ENCODE measurements around the gene MBP.

MBP gene

DNA sequence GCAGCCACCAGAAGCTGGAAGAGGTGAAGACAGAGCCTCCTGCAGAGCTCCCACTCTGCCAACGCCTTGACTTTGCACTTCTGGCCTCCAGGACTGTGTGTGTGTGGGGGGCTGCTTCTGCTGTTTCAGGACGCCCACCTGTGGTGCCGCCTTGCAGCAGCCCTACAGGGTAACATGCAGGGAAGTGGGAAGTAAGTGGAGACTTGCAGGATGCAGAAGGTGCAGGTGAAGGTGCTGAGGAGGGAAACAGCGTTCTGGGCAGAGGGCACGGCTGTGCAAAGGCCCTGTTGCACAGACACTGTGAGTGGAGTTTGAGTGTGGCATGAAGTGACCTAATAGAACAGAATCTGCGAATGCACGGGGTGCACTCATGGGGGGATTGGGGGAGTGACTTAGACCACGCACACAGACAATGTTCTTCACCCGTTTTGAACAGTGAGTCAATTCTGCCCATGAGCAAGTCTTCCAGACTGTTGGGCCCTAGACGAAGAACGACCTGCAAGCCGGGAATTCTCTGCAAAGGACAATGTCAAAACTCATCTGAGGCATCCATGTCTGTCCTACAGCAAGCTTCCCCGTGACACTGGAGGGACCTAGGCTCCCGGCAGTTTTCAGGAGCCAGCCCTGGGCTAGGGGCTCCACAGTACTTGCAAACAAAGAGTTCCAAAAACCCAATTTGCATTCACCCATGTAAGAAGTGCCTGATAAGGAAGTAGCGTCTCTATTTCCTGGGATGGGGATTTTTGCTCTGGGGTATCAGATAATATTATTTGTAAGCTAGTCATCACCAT is 19.0 kb downstream of the MBP start:
- no peak for DNase-seq

DNA sequence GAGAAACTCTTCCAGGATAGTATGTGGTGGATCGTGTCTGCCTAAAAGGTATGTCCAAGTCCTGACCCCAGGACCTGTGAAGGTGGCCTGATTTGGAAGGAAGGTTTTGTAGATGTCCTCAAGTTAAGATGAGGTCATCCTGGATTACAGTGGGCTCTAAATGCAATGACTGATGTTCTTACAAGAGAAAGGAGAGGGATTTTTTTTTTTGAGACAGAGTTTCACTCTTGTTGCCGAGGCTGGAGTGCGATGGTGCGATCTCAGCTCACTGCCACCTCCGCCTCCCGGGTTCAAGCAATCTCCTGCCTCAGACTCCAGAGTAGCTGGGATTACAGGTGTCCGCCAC is 19.9 kb downstream of the MBP start:
- no peak for DNase-seq

- no peak for DNase-seq
These were observed 20.4 kb downstream of the MBP start for GRCh38 chr18:77111951-77112746.

DNA sequence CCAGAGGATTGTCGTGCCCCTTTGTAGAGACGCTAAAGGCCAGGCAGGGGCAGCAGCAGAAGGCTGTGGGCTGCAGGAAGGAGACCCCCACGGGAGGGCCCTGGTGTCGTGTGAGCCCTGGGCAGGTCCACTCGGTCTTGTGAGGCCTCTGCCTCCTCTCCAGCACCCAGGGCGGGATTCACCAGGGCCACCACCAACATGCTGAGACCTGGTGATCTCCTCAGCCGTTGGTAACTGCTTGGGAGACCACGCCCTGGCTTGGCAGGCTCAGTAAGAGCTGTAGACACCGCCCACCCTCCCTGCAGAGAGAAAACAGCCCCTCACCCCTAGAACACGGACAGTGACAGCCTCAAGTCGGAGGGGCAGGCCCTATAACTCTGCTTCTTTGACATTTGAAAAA is 21.1 kb downstream of the MBP start:
- no peak for DNase-seq

- DNase-seq: no peak
These were observed 21.6 kb downstream of the MBP start for GRCh38 chr18:77110936-77111335.

- no peak for DNase-seq
These were observed 22.2 kb downstream of the MBP start for GRCh38 chr18:77110400-77110799.

DNA sequence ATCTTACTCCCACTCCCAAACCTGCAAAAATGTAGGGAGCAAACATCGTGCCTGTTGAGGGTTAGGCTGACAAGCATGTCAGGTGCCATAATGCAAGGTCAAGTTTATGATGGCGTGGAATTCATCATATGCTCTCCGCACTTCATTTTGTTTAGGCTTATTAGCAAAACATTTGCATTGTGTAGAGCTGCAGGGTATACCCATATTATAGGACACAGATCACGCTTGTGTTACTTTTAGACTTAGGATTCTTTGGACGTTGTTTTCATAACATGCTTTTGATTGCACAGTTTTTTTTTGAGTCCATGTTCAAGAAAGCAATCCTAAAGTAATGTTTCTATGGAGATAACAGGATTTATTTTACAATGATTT is 22.9 kb downstream of the MBP start:
- DNase-seq: no peak

DNA sequence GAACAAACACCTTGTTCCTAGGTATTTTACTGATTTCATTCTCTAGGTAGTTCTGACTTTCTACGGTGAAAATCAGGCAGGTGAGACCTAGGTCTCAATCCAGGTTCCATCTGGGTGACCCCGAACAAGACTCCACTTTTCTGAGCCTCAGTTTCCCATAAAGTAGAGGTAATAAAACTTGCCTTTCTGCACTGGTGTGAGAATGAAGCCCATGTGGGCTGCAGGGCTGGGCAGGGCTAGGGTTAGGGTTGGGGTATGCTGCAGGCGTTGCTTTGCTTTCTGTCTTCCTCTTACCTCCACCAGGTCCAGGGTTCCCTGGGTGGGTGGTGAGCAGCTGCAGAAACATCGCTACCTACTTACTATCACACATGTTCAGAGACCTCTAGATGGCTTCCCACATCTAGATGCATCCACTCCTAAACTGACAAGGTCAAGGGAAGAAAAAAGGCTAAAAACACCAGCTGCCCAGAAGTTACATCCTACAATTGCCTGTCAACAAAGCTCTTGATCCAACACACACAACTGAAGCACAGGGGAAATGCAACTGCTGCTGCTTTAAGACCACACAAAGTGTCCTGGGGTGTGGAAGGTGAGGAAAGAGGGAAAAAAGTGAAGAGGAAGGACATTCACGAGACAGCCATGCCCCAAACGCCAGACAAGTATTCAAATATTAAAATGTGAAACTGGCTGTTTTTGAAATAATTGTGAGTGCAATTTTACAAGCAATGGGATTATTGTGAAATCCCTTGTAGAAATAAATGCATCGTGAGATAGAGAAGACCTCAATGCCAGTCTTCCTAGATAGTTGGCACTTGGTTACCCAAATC is 23.5 kb downstream of the MBP start:
- no peak for DNase-seq

- no peak for DNase-seq
These were observed 24.4 kb downstream of the MBP start for GRCh38 chr18:77108001-77108692.

- no peak for DNase-seq
These were observed 25.3 kb downstream of the MBP start for GRCh38 chr18:77107292-77107691.

DNA sequence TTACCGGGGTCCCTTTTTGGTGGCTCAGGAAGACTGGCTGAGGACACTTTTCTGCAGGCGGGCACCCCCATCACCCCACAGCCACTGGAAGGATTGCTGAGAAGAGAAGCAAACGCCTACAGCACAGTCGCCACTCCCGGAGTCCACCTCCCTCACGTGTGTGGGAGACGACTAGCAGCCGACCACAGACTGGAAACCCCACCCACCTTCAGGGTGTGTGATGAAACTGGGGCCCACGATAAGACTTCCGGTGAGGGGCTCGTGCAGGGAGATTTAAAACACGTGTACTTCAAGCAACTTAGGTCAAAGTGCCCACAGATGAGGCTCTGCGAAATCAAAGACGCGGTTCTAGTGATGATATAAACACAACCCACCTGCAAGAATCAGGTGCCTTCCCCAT is 26.3 kb downstream of the MBP start:
- DNase-seq: no peak

GRCh38 chr18:77105680-77106079 is 26.9 kb downstream of the MBP start:
- no peak for DNase-seq

DNA sequence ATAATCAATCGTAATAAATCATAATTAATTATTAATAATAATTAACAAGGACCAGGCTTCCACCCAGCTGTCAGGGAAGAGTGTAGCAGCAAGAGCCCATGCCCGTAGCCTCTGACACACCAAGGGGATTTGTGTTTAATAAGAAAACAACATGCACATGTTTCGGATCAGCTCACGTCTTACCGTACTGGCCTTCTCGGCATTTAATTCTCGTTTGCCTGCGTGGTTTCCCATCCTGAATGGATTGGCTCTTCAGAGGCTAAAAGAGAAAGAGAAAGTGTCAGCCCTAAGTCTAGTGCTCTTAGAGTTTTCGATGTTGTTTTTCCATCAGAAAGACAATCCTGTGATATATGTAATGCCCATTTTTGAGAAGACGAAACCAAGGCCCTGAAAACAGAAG is 27.6 kb downstream of the MBP start:
- DNase-seq: no peak

- no peak for DNase-seq
These were observed 28.5 kb downstream of the MBP start for GRCh38 chr18:77103991-77104531.

- no peak for DNase-seq
These were observed 29.3 kb downstream of the MBP start for GRCh38 chr18:77103187-77103850.

- no peak for DNase-seq
These were observed 30.1 kb downstream of the MBP start for GRCh38 chr18:77102259-77103040.

GRCh38 chr18:77101410-77102258 is 30.9 kb downstream of the MBP start:
- DNase-seq: no peak

GRCh38 chr18:77100751-77101355 is 31.7 kb downstream of the MBP start:
- DNase-seq: no peak

DNA sequence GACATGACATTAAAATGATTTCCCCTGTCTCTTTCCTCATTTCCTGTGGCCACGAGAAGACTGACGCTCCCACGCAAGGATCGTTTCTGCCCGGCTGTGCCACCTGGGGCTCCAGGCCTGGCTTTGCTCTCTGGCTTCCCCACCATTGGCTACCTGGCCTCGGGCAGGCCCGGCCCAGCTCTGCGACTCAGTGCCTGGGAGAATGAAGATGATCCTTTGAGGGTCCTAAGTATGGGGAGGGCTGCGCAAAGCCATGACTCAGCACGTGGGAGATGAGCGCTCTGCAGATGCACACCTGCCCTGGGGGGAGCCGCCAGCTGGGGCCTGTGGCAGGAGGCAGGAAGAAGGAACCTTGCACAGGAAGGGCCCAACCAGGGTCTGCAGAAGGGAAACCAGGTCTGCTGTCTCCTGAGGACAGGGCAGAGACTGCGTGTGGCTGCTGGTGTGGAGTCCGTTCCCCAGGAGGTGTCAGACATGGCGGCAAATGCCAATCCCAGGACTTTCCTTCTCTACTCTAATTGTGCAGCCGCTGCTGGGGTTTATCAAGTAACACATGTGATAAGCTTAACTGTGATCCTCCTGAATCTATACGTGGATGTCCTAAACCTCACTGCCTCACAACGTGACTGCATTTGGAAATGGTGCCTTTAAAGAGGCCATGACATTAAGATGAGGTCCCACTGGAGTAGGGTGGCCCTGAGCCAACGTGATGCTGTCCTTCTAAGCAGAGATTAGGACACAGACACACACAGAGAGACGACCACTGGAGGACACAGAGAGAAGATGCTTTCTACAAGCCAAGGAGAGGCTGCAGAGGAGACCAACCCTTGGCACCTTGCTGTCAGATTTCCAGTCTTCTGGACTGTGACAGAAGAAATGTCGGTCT is 32.9 kb downstream of the MBP start:
- no peak for DNase-seq
